CD14-positive monocyte (primary cell): ENCODE measurements around the gene ACTRT3. TPM values are rescaled to one million over a fixed set of nuclear protein-coding genes. Genes with fewer than 3 reads are reported as not detected.
A peak's percentile ranks its signal among the peaks of the same experiment; 100 is the strongest.

Experiments
- DNase-seq, 3 donors: peaks; one replicate each; pipeline ENCODE4 v3.0.0-alpha.2; 2011 to 2022
- H2AFZ ChIP-seq: 2 replicates; pipeline ENCODE4 v1.6.0; 2012; ENCODE audit warnings: mild to moderate bottlenecking, low read depth, low read length, inconsistent platforms; ENCODE audit not compliant: insufficient read depth, poor library complexity, severe bottlenecking
- H3K27ac ChIP-seq, 2 donors: 1 replicate in 1 of 2; 2 replicates in 1 of 2; pipeline ENCODE4 v1.5.1; 2012 to 2013; ENCODE audit warnings: low read length in 2 of 2, control low read depth in 1 of 2, inconsistent platforms in 1 of 2, low read depth in 1 of 2, mild to moderate bottlenecking in 1 of 2
- H3K27me3 ChIP-seq, 2 donors: one replicate each; pipeline versions ENCODE4 v1.6.0 to v1.6.1; 2011 to 2013; ENCODE audit warnings: low read length in 2 of 2; ENCODE audit not compliant: control insufficient read depth in 2 of 2, insufficient read depth in 2 of 2
- H3K36me3 ChIP-seq, 2 donors: replicated peaks in 1 of 2; 1 replicate in 1 of 2; 2 replicates in 1 of 2; pipeline versions ENCODE4 v1.5.1 to v1.6.1; 2012 to 2013; ENCODE audit warnings: low read length in 2 of 2, control low read depth in 1 of 2, inconsistent platforms in 1 of 2, mild to moderate bottlenecking in 1 of 2; ENCODE audit not compliant: insufficient read depth in 2 of 2, control insufficient read depth in 1 of 2
- H3K4me1 ChIP-seq, 2 donors: 1 replicate in 1 of 2; 2 replicates in 1 of 2; pipeline versions ENCODE4 v1.5.1 to v1.6.1; 2012 to 2013; ENCODE audit warnings: low read length in 2 of 2, control low read depth in 1 of 2, inconsistent platforms in 1 of 2, mild to moderate bottlenecking in 1 of 2, moderate library complexity in 1 of 2; ENCODE audit not compliant: insufficient read depth in 2 of 2, control insufficient read depth in 1 of 2
- H3K4me2 ChIP-seq: replicated peaks from 2 replicates; pipeline ENCODE3; 2012; ENCODE audit warnings: low read length, moderate library complexity, mild to moderate bottlenecking; ENCODE audit not compliant: poor library complexity, severe bottlenecking; ENCODE audit errors: extremely low read depth
- H3K4me3 ChIP-seq, 3 experiments: fragments of 200-600 bp in 1 of 3; sonication (generic) in 1 of 3; replicated peaks in 1 of 3; 1 replicate in 2 of 3; 2 replicates in 1 of 3; pipeline ENCODE4 v1.5.1; 2011 to 2013; ENCODE audit warnings: low read length in 3 of 3, mild to moderate bottlenecking in 3 of 3, control low read depth in 2 of 3, low read depth in 2 of 3, inconsistent platforms in 1 of 3, moderate library complexity in 1 of 3
- H3K79me2 ChIP-seq: 2 replicates; pipeline ENCODE4 v1.6.0; 2012; ENCODE audit warnings: mild to moderate bottlenecking, control low read depth, inconsistent platforms, low read length, moderate library complexity; ENCODE audit not compliant: insufficient read depth
- H3K9ac ChIP-seq: 2 replicates; pipeline ENCODE4 v1.6.0; 2017; ENCODE audit warnings: low read length, mild to moderate bottlenecking; ENCODE audit not compliant: insufficient read depth, poor library complexity, severe bottlenecking
- H3K9me3 ChIP-seq, 2 donors: replicated peaks in 1 of 2; 1 replicate in 1 of 2; 2 replicates in 1 of 2; pipeline versions ENCODE4 v1.5.1 to v1.6.1; 2012 to 2013; ENCODE audit warnings: low read length in 2 of 2, control low read depth in 1 of 2; ENCODE audit not compliant: control insufficient read depth in 1 of 2, insufficient read depth in 1 of 2
- H4K20me1 ChIP-seq: 2 replicates; pipeline ENCODE4 v1.6.0; 2012; ENCODE audit warnings: mild to moderate bottlenecking, low read length, control low read depth, moderate library complexity; ENCODE audit not compliant: insufficient read depth
- H3K27ac Mint-ChIP-seq, 7 donors: one replicate each; pipeline ENCODE4 v1.8.0; 2020; ENCODE audit warnings: mild to moderate bottlenecking in 7 of 7, mixed read lengths in 7 of 7, moderate library complexity in 6 of 7, inconsistent platforms in 2 of 7
- H3K27me3 Mint-ChIP-seq, 3 donors: one replicate each; pipeline ENCODE4 v1.8.0; 2021 to 2022; ENCODE audit warnings: low read depth in 3 of 3, mild to moderate bottlenecking in 3 of 3, mixed read lengths in 3 of 3, moderate library complexity in 3 of 3, inconsistent platforms in 1 of 3
- H3K36me3 Mint-ChIP-seq, 2 donors: one replicate each; pipeline ENCODE4 v1.8.0; 2020; ENCODE audit warnings: mixed read lengths in 2 of 2, inconsistent platforms in 1 of 2, mild to moderate bottlenecking in 1 of 2
- H3K4me1 Mint-ChIP-seq: one replicate; pipeline ENCODE4 v1.8.0; 2020; ENCODE audit warnings: mild to moderate bottlenecking, mixed read lengths
- H3K4me3 Mint-ChIP-seq, 2 donors: one replicate each; pipeline ENCODE4 v1.8.0; 2020; ENCODE audit warnings: mild to moderate bottlenecking in 2 of 2, mixed read lengths in 2 of 2, moderate library complexity in 1 of 2
- H3K9me3 Mint-ChIP-seq, 7 donors: one replicate each; pipeline ENCODE4 v1.8.0; 2020 to 2022; ENCODE audit warnings: mixed read lengths in 7 of 7, mild to moderate bottlenecking in 6 of 7, moderate library complexity in 6 of 7, inconsistent platforms in 2 of 7
- WGBS: methylation state at CpG from one replicate; pipeline ENCODE4 v1.1.5; 2013; ENCODE audit warnings: missing lambda C conversion rate; ENCODE audit not compliant: insufficient coverage; 5-methylcytosine and 5-hydroxymethylcytosine counted together
- intact Hi-C, 2 donors: fragments of 100-400 bp; cut with micrococcal nuclease; formaldehyde crosslinking; loops; one replicate each; pipeline versions ENCODE4 v1.15.0 to v1.15.1; 2023
- polyA plus RNA-seq, 3 donors: library from polyadenylated mRNA; depleted of rRNA in 1 of 3; unstranded in 2 of 3; stranded (reverse) in 1 of 3; fragments of 300-500 nt in 2 of 3; fragments of >200 nt in 1 of 3; fragmentation: Illumina TruSeq in 2 of 3; gene quantifications; 1 replicate in 2 of 3; 2 replicates in 1 of 3; pipeline ENCODE4 v1.2.3, GENCODE V29; 2012 to 2021
- TF ChIP-seq, protein P1 (sequence below): fragments of 200-600 bp; IDR thresholded peaks from one replicate; pipeline ENCODE4 v1.8.0; 2022; ENCODE audit warnings: antibody characterized with exemption, mild to moderate bottlenecking

The ACTRT3 gene
- polyA plus RNA-seq, 3 donors: 0.03 to 0.08 TPM; not detected in 1

DNA sequence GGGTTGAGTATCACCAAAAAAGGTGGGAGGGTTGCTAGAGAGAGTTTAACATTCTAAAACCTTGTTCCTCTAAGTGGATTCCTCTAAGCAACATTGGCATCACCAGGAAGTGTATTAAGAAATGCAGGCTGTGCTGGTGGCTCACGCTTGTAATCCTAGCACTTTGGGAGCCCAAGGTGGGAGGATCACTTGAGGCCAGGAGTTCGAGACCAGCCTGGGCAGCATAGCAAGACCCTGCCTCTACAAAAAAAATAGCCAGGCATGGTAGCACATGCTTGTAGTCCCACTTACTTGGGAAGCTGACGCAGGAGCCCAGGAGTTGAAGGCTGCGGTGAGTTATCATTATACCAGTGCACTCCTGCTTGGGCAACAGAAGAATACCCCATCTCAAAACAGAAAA, 8.5 kb upstream of the ACTRT3 start:
- peaks cover 57 to 70% of the 10 kb centered on the region in 2 donors for H3K36me3 Mint-ChIP-seq
- peaks cover 52 to 86% of the 10 kb centered on the region in 2 donors for H3K36me3 ChIP-seq

DNA sequence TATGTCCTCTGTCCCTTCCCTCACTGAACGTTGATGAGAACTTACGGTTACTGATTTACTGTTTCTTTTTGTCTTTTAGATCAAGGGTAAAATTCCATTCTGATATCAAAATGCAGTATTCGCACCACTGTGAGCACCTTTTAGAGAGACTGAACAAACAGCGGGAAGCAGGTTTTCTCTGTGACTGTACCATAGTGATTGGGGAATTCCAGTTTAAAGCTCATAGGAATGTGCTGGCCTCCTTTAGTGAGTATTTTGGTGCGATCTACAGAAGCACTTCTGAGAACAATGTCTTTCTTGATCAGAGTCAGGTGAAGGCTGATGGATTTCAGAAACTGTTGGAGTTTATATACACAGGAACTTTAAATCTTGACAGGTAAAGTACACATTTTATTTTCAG, 4.8 kb upstream of the ACTRT3 start:
- 94% methylated on average over 2 of the region's 5 CpGs for WGBS
- intact Hi-C loops: loop anchor here (5.0 kb wide), 1 partner anchor 583 kb away; the partner anchor contains the start of gene SKIL (in 2 of the 2)
- TF ChIP-seq, protein P1, sequence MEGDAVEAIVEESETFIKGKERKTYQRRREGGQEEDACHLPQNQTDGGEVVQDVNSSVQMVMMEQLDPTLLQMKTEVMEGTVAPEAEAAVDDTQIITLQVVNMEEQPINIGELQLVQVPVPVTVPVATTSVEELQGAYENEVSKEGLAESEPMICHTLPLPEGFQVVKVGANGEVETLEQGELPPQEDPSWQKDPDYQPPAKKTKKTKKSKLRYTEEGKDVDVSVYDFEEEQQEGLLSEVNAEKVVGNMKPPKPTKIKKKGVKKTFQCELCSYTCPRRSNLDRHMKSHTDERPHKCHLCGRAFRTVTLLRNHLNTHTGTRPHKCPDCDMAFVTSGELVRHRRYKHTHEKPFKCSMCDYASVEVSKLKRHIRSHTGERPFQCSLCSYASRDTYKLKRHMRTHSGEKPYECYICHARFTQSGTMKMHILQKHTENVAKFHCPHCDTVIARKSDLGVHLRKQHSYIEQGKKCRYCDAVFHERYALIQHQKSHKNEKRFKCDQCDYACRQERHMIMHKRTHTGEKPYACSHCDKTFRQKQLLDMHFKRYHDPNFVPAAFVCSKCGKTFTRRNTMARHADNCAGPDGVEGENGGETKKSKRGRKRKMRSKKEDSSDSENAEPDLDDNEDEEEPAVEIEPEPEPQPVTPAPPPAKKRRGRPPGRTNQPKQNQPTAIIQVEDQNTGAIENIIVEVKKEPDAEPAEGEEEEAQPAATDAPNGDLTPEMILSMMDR: no peak

More for the DNA sequence above, 8.5 kb upstream of the ACTRT3 start:
- no peak overlapping the region for H3K4me3 Mint-ChIP-seq
- no peak overlapping the region for H3K4me2 ChIP-seq
- intact Hi-C loops: no loop called here
- peaks cover 0 to 2% (median 0%) of the 10 kb centered on the region in 3 donors for H3K27me3 Mint-ChIP-seq
- peaks cover 34% of the 10 kb centered on the region for H3K79me2 ChIP-seq
- no peak overlapping the region for H3K4me3 ChIP-seq
- H3K4me1 Mint-ChIP-seq: peaks cover 22% of the 10 kb centered on the region
- DNase-seq: no peak
- H4K20me1 ChIP-seq: peaks cover 11% of the 10 kb centered on the region
- H3K27ac Mint-ChIP-seq: peak overlapping the region in 1 of 7 donors; percentile 9
- WGBS: 81% methylated on average over 2 of the region's 4 CpGs
- H3K27me3 ChIP-seq: no peaks in the 10 kb centered on the region
- no peak overlapping the region for H3K9ac ChIP-seq
- H2AFZ ChIP-seq: no peak overlapping the region
- TF ChIP-seq, protein P1: no peak
- H3K9me3 ChIP-seq: no peaks in the 10 kb centered on the region
- peaks cover 7 to 12% of the 10 kb centered on the region in 2 donors for H3K4me1 ChIP-seq
- no peak overlapping the region for H3K27ac ChIP-seq
- no peaks in the 10 kb centered on the region for H3K9me3 Mint-ChIP-seq

More for the DNA sequence above, 4.8 kb upstream of the ACTRT3 start:
- peaks cover 20 to 50% of the 10 kb centered on the region in 2 donors for H3K36me3 ChIP-seq
- Mint-ChIP-seq H3K4me3 (peak overlapping the region; percentile 96 to 97), H3K4me1 (peaks cover 23% of the 10 kb centered on the region), H3K27ac (peak overlapping the region in 5 of 7 donors; percentile 98 to 99 (median 99)), H3K36me3 (peaks cover 30 to 36% of the 10 kb centered on the region in 2 donors), H3K9me3 (peaks cover 0 to 2% (median 0%) of the 10 kb centered on the region in 7 donors), H3K27me3 (peaks cover 0 to 4% (median 4%) of the 10 kb centered on the region in 3 donors)
- H3K27ac ChIP-seq: peak overlapping the region in 1 of 2 donors; percentile 97
- H3K27me3 ChIP-seq: no peaks in the 10 kb centered on the region
- H3K4me1 ChIP-seq: peaks cover 10 to 24% of the 10 kb centered on the region in 2 donors
- no peak for DNase-seq
- peaks cover 34% of the 10 kb centered on the region for H3K79me2 ChIP-seq
- H3K4me2 ChIP-seq: peak overlapping the region; percentile 90
- H4K20me1 ChIP-seq: peaks cover 11% of the 10 kb centered on the region
- H3K4me3 ChIP-seq: peak overlapping the region; percentile 75 to 99 (median 76)
- peak overlapping the region; percentile 95 for H3K9ac ChIP-seq
- H3K9me3 ChIP-seq: no peaks in the 10 kb centered on the region
- peak overlapping the region; percentile 93 for H2AFZ ChIP-seq
